ENCODE results near the gene STPG3.
A peak's percentile ranks its signal among the peaks of the same experiment; 100 is the strongest.

The STPG3 gene

GRCh38 chr9:137266585-137267453 is 15.7 kb downstream of the STPG3 start:
- peak overlapping the region; percentile 74 for H3K4me2 ChIP-seq (ENCODE audit: low read length)
- H3K27me3 ChIP-seq (ENCODE audit: insufficient read depth, low read length), result no peaks in the 10 kb centered on the region
- peak overlapping the region; percentile 92 for H3K27ac ChIP-seq (ENCODE audit: low read depth, low read length, poor library complexity, severe bottlenecking)
- H3K9me3 ChIP-seq (ENCODE audit: low read length), result no peaks in the 10 kb centered on the region
- no peaks in the 10 kb centered on the region for H4K20me1 ChIP-seq (ENCODE audit: insufficient read depth, low read length)
- peaks cover 41% of the 10 kb centered on the region for H3K36me3 ChIP-seq (ENCODE audit: insufficient read depth, low read length)
- peak overlapping the region; percentile 58 for H3K4me3 ChIP-seq (ENCODE audit: low read depth, low read length, poor library complexity, severe bottlenecking)
- H3K9me2 ChIP-seq (ENCODE audit: low read depth, low read length), result no peaks in the 10 kb centered on the region
- no peak overlapping the region for H2AFZ ChIP-seq (ENCODE audit: low read length)
- no peaks in the 10 kb centered on the region for H3F3A ChIP-seq (ENCODE audit: insufficient read depth, low read length)
- H3K9ac ChIP-seq (ENCODE audit: low read length), result 0 out of 2 replicates have a peak overlapping the region, but pooled peaks have one; percentile 39
- H3K79me2 ChIP-seq (ENCODE audit: insufficient read depth, low read length), result no peaks in the 10 kb centered on the region
- H3K4me1 ChIP-seq (ENCODE audit: insufficient read depth, low read length, severe bottlenecking), result peaks cover 42% of the 10 kb centered on the region
- TF ChIP-seq EZH2 (IDR thresholded peaks at IDR 0.05; ENCODE audit: borderline replicate concordance, low read length) (no peak), CTCF (IDR thresholded peaks at IDR 0.05; ENCODE audit: low read length) (no peak)

- H3K9ac ChIP-seq (ENCODE audit: low read length), result peak overlapping the region; percentile 61; the same call in 1 of the 2 replicates
- peak overlapping the region; percentile 92 for H3K27ac ChIP-seq (ENCODE audit: low read depth, low read length, poor library complexity, severe bottlenecking)
Observed at GRCh38 chr9:137267933-137268355, 16.9 kb downstream of the STPG3 start.

GRCh38 chr9:137268538-137269201 is 17.6 kb downstream of the STPG3 start:
- no peaks in the 10 kb centered on the region for H3K79me2 ChIP-seq (ENCODE audit: insufficient read depth, low read length)
- peaks cover 46% of the 10 kb centered on the region for H3K4me1 ChIP-seq (ENCODE audit: insufficient read depth, low read length, severe bottlenecking)
- no peaks in the 10 kb centered on the region for H4K20me1 ChIP-seq (ENCODE audit: insufficient read depth, low read length)
- H3K36me3 ChIP-seq (ENCODE audit: insufficient read depth, low read length), result peaks cover 57% of the 10 kb centered on the region
- H3K9me3 ChIP-seq (ENCODE audit: low read length), result no peaks in the 10 kb centered on the region
- H3F3A ChIP-seq (ENCODE audit: insufficient read depth, low read length), result no peaks in the 10 kb centered on the region
- H3K27me3 ChIP-seq (ENCODE audit: insufficient read depth, low read length), result no peaks in the 10 kb centered on the region
- TF ChIP-seq CTCF (IDR thresholded peaks at IDR 0.05; ENCODE audit: low read length) (no peak), EZH2 (IDR thresholded peaks at IDR 0.05; ENCODE audit: borderline replicate concordance, low read length) (no peak)
- no peaks in the 10 kb centered on the region for H3K9me2 ChIP-seq (ENCODE audit: low read depth, low read length)
- peak overlapping the region; percentile 58 for H3K4me3 ChIP-seq (ENCODE audit: low read depth, low read length, poor library complexity, severe bottlenecking)
- H3K4me2 ChIP-seq (ENCODE audit: low read length), result peak overlapping the region; percentile 74
- H2AFZ ChIP-seq (ENCODE audit: low read length), result no peak overlapping the region
- peak overlapping the region; percentile 92 for H3K27ac ChIP-seq (ENCODE audit: low read depth, low read length, poor library complexity, severe bottlenecking)
- H3K9ac ChIP-seq (ENCODE audit: low read length), result peak overlapping the region; percentile 61

More at GRCh38 chr9:137267933-137268355, 16.9 kb downstream of the STPG3 start:
- no peaks in the 10 kb centered on the region for H3K9me3 ChIP-seq (ENCODE audit: low read length)
- no peak overlapping the region for H2AFZ ChIP-seq (ENCODE audit: low read length)
- peak overlapping the region; percentile 58 for H3K4me3 ChIP-seq (ENCODE audit: low read depth, low read length, poor library complexity, severe bottlenecking)
- peaks cover 52% of the 10 kb centered on the region for H3K36me3 ChIP-seq (ENCODE audit: insufficient read depth, low read length)
- H3K4me2 ChIP-seq (ENCODE audit: low read length), result peak overlapping the region; percentile 74
- H4K20me1 ChIP-seq (ENCODE audit: insufficient read depth, low read length), result no peaks in the 10 kb centered on the region
- H3K4me1 ChIP-seq (ENCODE audit: insufficient read depth, low read length, severe bottlenecking), result peaks cover 42% of the 10 kb centered on the region
- TF ChIP-seq CTCF (IDR thresholded peaks at IDR 0.05; ENCODE audit: low read length) (no peak), EZH2 (IDR thresholded peaks at IDR 0.05; ENCODE audit: borderline replicate concordance, low read length) (no peak)
- no peaks in the 10 kb centered on the region for H3K27me3 ChIP-seq (ENCODE audit: insufficient read depth, low read length)
- no peaks in the 10 kb centered on the region for H3F3A ChIP-seq (ENCODE audit: insufficient read depth, low read length)
- H3K79me2 ChIP-seq (ENCODE audit: insufficient read depth, low read length), result no peaks in the 10 kb centered on the region
- no peaks in the 10 kb centered on the region for H3K9me2 ChIP-seq (ENCODE audit: low read depth, low read length)

Data from OCI-LY1 (cell line).